Liver (tissue), 2 donors: ENCODE data around the gene UNC5A.

Experiments used
- YY1 ChIP-seq: IDR thresholded peaks from 2 replicates; pipeline ENCODE4 v1.6.1; 2016; ENCODE audit warnings: antibody characterized with exemption, mild to moderate bottlenecking
- TF ChIP-seq, protein P1 (sequence below): fragments of 150-350 bp; IDR thresholded peaks from 2 replicates; pipeline ENCODE4 v1.5.1; 2017; ENCODE audit warnings: improper control_type of control experiment, low read depth, low read length; ENCODE audit not compliant: missing input control
- TF ChIP-seq, protein P2 (sequence below): IDR thresholded peaks from 2 replicates; pipeline ENCODE4 v1.6.1; 2016; ENCODE audit warnings: antibody characterized with exemption
- TF ChIP-seq, protein P3 (sequence below): IDR thresholded peaks from 2 replicates; pipeline ENCODE4 v1.6.1; 2016; ENCODE audit warnings: antibody characterized with exemption
- donor health status: healthy.

DNA sequence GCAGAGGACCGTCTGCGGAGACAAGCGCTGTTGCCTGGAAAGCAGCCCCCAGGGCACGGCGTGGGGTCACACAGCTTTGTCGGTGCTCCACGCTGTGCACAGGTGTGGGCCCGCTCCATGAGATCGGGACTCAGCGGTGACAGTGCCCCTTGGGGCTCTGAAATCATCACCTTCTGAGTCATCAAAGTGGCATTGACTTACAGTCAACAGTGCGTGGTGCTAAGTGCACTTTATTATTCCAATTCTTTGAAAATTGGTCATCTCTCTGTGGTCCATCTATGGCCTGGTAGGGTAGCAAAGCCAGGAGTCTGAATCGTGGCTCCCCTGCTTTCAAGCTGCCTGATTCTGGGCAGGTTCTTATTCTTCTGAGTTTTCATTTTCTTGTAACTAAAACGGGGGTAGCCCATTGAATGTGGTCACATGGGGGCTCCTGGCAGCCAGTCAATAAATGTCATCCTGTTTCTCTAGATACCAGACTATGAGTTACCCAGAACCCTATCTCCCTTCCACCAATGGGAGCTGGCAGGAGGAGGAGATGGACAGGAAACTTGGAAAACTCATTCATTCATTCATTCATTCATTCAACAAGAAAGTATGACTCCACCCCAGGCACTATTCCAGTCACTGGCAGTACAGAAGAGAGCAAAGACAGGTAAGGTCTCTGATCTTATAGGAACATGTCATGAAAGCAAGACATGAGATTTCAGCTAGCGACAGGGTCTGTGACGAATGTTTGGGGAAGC is 20.3 kb upstream of the UNC5A start:
- TF ChIP-seq, protein P1, sequence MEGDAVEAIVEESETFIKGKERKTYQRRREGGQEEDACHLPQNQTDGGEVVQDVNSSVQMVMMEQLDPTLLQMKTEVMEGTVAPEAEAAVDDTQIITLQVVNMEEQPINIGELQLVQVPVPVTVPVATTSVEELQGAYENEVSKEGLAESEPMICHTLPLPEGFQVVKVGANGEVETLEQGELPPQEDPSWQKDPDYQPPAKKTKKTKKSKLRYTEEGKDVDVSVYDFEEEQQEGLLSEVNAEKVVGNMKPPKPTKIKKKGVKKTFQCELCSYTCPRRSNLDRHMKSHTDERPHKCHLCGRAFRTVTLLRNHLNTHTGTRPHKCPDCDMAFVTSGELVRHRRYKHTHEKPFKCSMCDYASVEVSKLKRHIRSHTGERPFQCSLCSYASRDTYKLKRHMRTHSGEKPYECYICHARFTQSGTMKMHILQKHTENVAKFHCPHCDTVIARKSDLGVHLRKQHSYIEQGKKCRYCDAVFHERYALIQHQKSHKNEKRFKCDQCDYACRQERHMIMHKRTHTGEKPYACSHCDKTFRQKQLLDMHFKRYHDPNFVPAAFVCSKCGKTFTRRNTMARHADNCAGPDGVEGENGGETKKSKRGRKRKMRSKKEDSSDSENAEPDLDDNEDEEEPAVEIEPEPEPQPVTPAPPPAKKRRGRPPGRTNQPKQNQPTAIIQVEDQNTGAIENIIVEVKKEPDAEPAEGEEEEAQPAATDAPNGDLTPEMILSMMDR: no peak
- TF ChIP-seq, protein P2, sequence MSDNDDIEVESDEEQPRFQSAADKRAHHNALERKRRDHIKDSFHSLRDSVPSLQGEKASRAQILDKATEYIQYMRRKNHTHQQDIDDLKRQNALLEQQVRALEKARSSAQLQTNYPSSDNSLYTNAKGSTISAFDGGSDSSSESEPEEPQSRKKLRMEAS: no peak
- TF ChIP-seq YY1: no peak
- TF ChIP-seq, protein P3, sequence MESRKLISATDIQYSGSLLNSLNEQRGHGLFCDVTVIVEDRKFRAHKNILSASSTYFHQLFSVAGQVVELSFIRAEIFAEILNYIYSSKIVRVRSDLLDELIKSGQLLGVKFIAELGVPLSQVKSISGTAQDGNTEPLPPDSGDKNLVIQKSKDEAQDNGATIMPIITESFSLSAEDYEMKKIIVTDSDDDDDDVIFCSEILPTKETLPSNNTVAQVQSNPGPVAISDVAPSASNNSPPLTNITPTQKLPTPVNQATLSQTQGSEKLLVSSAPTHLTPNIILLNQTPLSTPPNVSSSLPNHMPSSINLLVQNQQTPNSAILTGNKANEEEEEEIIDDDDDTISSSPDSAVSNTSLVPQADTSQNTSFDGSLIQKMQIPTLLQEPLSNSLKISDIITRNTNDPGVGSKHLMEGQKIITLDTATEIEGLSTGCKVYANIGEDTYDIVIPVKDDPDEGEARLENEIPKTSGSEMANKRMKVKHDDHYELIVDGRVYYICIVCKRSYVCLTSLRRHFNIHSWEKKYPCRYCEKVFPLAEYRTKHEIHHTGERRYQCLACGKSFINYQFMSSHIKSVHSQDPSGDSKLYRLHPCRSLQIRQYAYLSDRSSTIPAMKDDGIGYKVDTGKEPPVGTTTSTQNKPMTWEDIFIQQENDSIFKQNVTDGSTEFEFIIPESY: no peak
